Suprapubic skin (tissue), 2 donors: Measurements from ENCODE around the gene FANCE.

Experiments
- EP300 ChIP-seq: sonication (generic); formaldehyde crosslinking; IDR thresholded peaks from one replicate; pipeline ENCODE4 v1.6.1; 2017; ENCODE audit warnings: antibody characterized with exemption
- POLR2A ChIP-seq, 2 donors: fragments of 450-650 bp; IDR thresholded peaks; one replicate each; pipeline ENCODE4 v1.6.1; 2017; ENCODE audit warnings: antibody characterized with exemption in 2 of 2, mild to moderate bottlenecking in 2 of 2, moderate library complexity in 2 of 2

- TF ChIP-seq POLR2A (IDR thresholded peaks at IDR 0.05) (no peak), EP300 (no peak)
Measured at GRCh38 chr6:35473850-35474130, 21.7 kb downstream of the FANCE start.
